Calu3 (cell line): Measurements from ENCODE around the gene ECPAS. TPM values are rescaled to one million over a fixed set of nuclear protein-coding genes. Genes with fewer than 3 reads are reported as not detected.
"Not testable (repeated sequence)": the region's sequence is repeated elsewhere in the genome, so short reads cannot be mapped to it uniquely, and the experiment has no call there.

ENCODE experiments used
- BruUV-seq: library from RNA; stranded (reverse); fragments of 400-500 nt; replicated peaks from 2 replicates; lab custom pipeline; 2021; lab: Mats Ljungman, UMichigan
- CTCF ChIA-PET: fragments of 300-600 bp; sonication (Branson Sonifier 250); formaldehyde crosslinking; loops from one replicate; lab custom pipeline; 2022; ENCODE audit warnings: antibody characterized with exemption; lab: Charles Lee
- DNase-seq: peaks from one replicate; pipeline ENCODE4 v3.0.0; 2022
- H3K27ac Mint-ChIP-seq: one replicate; pipeline ENCODE4 v1.8.0; 2022; ENCODE audit warnings: mixed read lengths; ENCODE audit not compliant: unreplicated experiment
- H3K27me3 Mint-ChIP-seq: one replicate; pipeline ENCODE4 v1.8.0; 2022; ENCODE audit warnings: mixed read lengths; ENCODE audit not compliant: unreplicated experiment
- H3K36me3 Mint-ChIP-seq: one replicate; pipeline ENCODE4 v1.8.0; 2022; ENCODE audit warnings: mild to moderate bottlenecking, moderate library complexity, mixed read lengths; ENCODE audit not compliant: insufficient read depth, unreplicated experiment
- H3K4me1 Mint-ChIP-seq: one replicate; pipeline ENCODE4 v1.8.0; 2022; ENCODE audit warnings: mild to moderate bottlenecking, low read depth, mixed read lengths; ENCODE audit not compliant: unreplicated experiment
- H3K4me3 Mint-ChIP-seq: one replicate; pipeline ENCODE4 v1.8.0; 2022; ENCODE audit warnings: mild to moderate bottlenecking, low read depth, moderate library complexity, mixed read lengths; ENCODE audit not compliant: unreplicated experiment
- H3K9me3 Mint-ChIP-seq: one replicate; pipeline ENCODE4 v1.8.0; 2022; ENCODE audit warnings: low read depth, mixed read lengths; ENCODE audit not compliant: unreplicated experiment
- intact Hi-C: fragments of 100-400 bp; cut with micrococcal nuclease; formaldehyde crosslinking; loops from one replicate; pipeline ENCODE4 v1.10.0; 2022; ENCODE audit not compliant: unreplicated experiment
- total RNA-seq: library from RNA; stranded (reverse); gene quantifications from 2 replicates; pipeline ENCODE4 v1.2.3, GENCODE V29; 2022
- TF ChIP-seq, protein P1 (sequence below): fragments of 200-600 bp; IDR thresholded peaks from one replicate; pipeline ENCODE4 v1.8.0; 2022; ENCODE audit warnings: antibody characterized with exemption; ENCODE audit not compliant: unreplicated experiment

The ECPAS gene
- total RNA-seq, 1 experiment from 2014 or later = 57.8 TPM

DNA sequence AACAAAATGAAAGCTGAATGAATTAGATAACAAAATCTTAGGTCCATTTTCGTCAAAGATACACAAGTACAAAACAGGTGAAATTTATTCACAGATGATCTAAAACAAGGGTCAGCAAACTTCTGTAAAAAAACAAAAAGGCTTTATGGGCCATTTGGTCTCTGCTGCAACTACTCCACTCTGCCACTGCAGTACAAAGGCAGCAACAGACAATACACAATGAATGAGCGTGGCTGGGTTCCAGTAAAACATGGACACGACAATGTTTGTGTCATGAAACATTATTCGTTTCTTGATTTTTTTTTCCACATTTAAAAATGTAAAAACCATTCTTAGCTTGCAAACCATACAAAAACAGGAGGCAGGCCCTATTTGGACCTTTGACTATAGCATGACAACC is 71.9 kb downstream of the ECPAS start:
- intact Hi-C loops = no loop called here
- CTCF ChIA-PET = no interaction called here

GRCh38 chr9:111411266-111411665 is 72.9 kb downstream of the ECPAS start:
- Mint-ChIP-seq H3K27me3 (no peaks in the 10 kb centered on the region), H3K9me3 (no peaks in the 10 kb centered on the region), H3K36me3 (peaks cover 34% of the 10 kb centered on the region), H3K4me1 (no peaks in the 10 kb centered on the region), H3K27ac (no peak overlapping the region), H3K4me3 (no peak overlapping the region)
- CTCF ChIA-PET = no interaction called here
- TF ChIP-seq, protein P1, sequence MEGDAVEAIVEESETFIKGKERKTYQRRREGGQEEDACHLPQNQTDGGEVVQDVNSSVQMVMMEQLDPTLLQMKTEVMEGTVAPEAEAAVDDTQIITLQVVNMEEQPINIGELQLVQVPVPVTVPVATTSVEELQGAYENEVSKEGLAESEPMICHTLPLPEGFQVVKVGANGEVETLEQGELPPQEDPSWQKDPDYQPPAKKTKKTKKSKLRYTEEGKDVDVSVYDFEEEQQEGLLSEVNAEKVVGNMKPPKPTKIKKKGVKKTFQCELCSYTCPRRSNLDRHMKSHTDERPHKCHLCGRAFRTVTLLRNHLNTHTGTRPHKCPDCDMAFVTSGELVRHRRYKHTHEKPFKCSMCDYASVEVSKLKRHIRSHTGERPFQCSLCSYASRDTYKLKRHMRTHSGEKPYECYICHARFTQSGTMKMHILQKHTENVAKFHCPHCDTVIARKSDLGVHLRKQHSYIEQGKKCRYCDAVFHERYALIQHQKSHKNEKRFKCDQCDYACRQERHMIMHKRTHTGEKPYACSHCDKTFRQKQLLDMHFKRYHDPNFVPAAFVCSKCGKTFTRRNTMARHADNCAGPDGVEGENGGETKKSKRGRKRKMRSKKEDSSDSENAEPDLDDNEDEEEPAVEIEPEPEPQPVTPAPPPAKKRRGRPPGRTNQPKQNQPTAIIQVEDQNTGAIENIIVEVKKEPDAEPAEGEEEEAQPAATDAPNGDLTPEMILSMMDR = no peak
- intact Hi-C loops = no loop called here
- no TSS peak for BruUV-seq
- no peak for DNase-seq

More for the DNA sequence above, 71.9 kb downstream of the ECPAS start:
- Mint-ChIP-seq H3K4me3 (no peak overlapping the region), H3K27ac (no peak overlapping the region), H3K36me3 (peaks cover 39% of the 10 kb centered on the region), H3K4me1 (no peaks in the 10 kb centered on the region), H3K9me3 (no peaks in the 10 kb centered on the region), H3K27me3 (no peaks in the 10 kb centered on the region)
- DNase-seq = no peak
- no TSS peak for BruUV-seq
- TF ChIP-seq, protein P1 = no peak

DNA sequence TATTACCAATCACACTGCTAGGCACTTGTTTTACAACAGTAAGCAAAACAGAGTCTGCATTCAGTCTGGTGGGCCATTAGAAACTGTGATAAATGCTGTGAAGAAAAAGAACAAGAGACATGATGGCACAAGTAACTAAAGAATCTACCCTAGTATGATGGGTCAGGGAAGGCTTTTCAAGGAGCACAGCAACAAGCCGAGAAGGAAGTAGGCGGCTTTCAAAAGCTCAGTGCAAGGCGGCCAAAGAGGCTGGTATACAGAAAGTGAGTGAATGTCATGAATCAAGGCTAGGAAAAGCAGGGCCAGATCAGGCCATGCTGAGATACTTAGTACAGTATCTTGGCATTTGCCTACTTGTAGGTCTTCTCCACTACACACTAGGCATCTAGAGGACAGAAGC is 76.4 kb downstream of the ECPAS start:
- no peaks in the 10 kb centered on the region for H3K9me3 Mint-ChIP-seq

DNA sequence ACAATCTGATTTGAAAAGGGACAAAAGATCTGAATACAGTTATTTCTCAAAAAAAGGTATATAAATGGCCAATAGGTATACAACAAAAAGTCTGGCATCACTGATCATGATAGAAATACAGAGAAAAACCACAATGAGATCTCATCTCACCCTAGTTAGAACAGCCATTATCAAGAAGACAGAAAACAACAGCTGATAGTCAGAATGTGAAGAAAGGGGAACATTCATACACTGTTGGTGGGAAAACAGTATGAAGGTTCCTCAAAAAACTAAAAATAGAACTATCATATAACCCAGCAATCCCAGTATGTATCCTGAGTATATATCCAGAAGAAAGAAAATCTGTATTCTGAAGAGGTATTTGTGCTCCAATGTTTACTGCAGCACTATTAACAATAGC is 78.5 kb downstream of the ECPAS start:
- intact Hi-C loops = loop anchor here (10.0 kb wide), 1 partner anchor 771 kb away; no protein-coding TSS in a partner anchor
- no peaks in the 10 kb centered on the region for H3K4me1 Mint-ChIP-seq
- DNase-seq = no peak
- peaks cover 33% of the 10 kb centered on the region for H3K36me3 Mint-ChIP-seq
- no TSS peak for BruUV-seq
- H3K4me3 Mint-ChIP-seq = no peak overlapping the region
- H3K27me3 Mint-ChIP-seq = no peaks in the 10 kb centered on the region
- H3K27ac Mint-ChIP-seq = no peak overlapping the region
- H3K9me3 Mint-ChIP-seq = no peaks in the 10 kb centered on the region
- TF ChIP-seq, protein P1 = no peak
- CTCF ChIA-PET = no interaction called here

More for the DNA sequence above, 76.4 kb downstream of the ECPAS start:
- no peaks in the 10 kb centered on the region for H3K27me3 Mint-ChIP-seq
- DNase-seq = no peak
- H3K27ac Mint-ChIP-seq = no peak overlapping the region
- H3K4me1 Mint-ChIP-seq = no peaks in the 10 kb centered on the region
- peaks cover 35% of the 10 kb centered on the region for H3K36me3 Mint-ChIP-seq
- intact Hi-C loops = loop anchor here (10.0 kb wide), 1 partner anchor 773 kb away; no protein-coding TSS in a partner anchor
- BruUV-seq = no TSS peak
- CTCF ChIA-PET = no interaction called here
- no peak overlapping the region for H3K4me3 Mint-ChIP-seq
- TF ChIP-seq, protein P1 = no peak

- H3K9me3 Mint-ChIP-seq, CTCF ChIA-PET, H3K4me1 Mint-ChIP-seq, H3K27ac Mint-ChIP-seq, H3K4me3 Mint-ChIP-seq, BruUV-seq, H3K27me3 Mint-ChIP-seq, DNase-seq: not testable (repeated sequence)
- peaks cover 28% of the 10 kb centered on the region for H3K36me3 Mint-ChIP-seq
- intact Hi-C loops = loop anchor here (10.0 kb wide), 1 partner anchor 767 kb away; no protein-coding TSS in a partner anchor
Measured at GRCh38 chr9:111401486-111401885, 82.7 kb downstream of the ECPAS start.
